Measurements from ENCODE around the gene LNPEP.
A peak's percentile ranks its signal among the peaks of the same experiment; 100 is the strongest.

LNPEP gene

DNA sequence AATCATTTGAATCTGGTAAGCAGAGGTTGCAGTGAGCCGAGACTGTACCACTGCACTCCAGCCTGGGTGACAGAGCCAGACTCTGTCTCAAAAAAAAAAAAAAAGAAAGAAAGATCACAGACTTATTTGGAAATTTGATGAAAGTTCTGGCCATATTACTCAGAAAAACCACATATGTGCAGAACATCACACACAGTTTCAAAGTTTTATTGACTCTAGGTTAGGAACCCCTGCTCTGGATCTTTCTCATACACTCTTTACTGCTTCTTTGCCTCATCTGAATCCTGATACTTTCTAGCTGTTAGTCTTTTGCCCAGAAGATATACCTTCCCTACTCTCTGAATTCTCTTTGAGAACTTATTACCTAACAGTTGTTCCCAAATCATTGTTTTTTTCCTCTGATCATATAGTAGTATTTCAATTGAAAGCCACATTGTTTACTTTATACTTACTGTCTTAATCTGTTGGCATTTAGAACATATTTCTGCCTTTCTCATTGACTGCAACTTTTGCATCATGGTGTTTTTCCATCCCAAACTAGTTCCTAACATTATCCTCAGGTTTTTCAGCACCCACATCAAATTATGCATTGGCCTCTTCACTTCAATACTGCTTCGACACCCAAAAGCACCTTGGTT, 68.7 kb downstream of the LNPEP start:
- DNase-seq = no peak

DNA sequence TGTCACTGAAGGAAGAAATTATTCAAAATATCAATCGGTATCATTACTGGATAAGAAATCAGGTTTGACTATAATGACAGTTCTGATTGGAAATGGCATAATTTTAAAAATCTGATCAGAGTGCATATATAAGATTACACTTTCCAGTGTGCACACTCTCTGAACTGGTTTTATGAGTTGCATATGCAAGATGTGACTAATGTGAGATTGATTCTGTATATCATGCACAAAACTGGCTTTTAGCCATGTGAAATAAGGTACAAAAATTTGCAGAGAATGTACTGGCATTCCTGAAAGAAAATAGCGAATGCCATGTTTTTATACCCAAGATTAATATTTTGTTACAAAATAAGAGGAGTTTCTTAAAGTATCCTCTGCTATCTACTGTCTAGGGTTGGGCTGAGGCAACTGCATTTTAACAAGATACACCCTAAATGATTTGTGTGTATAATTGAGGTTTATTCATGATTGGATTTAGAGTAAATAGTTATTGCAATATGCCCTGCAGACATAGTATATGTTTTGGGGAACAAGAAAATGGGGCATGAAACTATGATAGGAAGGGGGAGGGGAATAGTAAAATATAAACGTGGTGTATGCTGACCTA, 70.7 kb downstream of the LNPEP start:
- no peak for DNase-seq

DNA sequence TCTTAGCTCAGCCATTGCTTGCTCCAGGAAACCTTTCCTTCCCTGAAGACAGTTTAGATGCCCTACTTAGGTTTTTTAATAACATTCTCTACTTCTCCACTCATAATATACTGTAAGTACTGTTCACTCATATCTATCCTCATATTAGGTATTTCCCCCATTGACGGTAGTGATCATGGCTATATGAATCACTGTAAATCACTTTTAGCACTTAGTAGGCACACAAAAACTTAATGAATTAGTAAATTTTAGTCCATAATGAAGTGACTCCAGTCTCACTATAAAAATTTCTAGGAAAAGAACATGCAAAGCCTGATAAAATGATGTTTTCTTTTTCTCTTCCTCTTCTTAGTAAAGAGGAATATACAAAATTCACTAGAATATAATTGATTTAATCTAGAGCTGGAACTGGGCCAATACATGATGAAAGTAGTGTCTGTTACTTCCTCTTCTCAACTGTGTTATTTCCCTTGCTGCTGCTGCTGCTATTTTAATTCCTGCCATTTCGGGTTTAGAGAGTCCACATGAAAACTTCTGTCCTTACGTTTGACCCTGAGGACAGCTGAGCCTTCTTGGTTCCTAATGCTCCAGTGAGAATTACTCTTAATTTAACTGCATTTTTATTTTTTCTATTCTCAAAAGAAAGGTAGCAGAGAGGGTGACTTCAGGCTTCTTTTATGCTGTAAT, 73.5 kb downstream of the LNPEP start:
- no peak for DNase-seq

DNA sequence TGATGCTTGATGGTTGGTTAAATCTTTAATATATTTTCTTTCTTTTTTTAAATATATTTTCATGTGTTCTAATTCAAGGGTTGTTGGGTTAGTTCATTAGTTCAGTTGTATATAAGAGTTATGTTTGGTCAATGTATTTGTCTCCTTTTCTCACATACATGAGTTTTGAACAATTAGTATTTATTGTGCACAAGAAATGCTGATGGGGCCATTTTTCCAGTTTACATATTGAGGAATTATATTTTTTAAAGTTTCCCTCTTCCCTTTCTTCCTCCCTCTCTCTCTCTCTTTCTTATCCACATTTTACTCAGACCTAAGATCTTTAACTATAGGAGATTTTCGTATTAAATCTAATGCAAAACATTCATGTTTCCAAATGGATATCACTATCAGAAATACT, 74.0 kb downstream of the LNPEP start:
- no peak for DNase-seq

DNA sequence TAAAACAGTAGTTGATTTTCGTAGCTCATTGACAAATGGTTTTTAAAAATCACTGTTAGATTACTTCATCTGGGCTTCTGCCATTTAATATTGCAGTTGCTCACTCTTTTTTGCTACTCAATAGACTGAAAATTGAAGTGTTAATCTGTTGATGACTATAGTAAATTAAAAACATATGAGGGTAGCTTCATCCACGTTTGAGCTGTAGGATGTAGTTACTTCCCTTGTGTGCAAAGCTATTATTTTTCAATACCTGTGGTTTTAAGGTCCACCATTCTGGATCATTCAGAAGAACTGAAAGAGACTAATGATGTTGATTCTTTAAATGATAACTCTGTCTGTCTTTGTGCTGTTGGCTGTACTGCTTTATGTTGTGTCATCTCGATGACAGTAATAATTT, 74.7 kb downstream of the LNPEP start:
- DNase-seq = no peak

DNA sequence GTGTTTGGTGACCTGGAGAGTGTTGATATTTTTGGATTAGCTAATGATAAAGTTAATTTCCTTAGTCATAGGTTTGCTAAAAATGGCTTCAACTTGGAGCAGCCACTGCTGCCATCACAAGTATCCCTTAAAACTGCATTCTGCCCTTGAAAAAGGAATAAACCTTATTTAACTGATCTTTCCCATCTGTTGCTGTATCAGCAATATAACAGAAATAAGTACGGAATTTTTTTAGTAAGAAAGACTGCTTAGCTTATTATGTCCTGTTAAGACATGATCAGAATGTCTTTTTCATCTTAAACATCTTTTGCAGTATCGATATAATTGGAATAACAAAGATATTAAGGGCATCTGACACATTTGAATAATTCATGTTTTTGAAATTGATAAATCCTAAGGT, 75.7 kb downstream of the LNPEP start:
- DNase-seq = no peak

DNA sequence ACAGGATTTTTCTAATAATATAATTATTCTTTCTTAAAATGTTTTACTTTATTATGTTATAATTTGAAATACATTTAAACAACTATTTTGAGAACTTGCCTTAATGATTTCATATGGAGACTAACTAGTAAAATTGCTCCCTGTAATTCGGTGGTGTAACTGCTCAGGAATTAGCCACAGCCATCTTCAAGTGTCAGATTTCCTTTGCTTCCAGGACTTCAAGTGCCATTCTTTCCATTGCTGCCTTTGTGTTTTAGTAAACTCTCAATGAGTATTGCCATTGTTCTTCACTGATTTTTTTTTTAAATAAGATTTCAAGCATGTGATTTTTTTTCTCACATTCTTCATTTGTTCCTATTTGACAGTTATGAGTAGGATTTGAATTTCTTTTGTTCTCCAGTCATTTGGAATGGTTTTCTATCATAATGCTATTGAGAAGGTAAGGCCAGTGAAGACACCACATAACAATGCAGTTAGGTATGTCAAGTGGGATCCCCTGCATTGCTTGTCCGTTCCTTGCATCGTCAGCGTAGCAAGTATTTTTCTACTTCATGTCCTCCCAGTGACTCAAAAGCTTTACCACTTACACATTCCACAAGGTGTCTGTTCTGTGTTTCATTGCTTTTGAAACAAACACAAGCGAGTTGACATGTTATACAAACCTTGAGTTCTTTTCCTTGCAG, 83.7 kb downstream of the LNPEP start:
- DNase-seq = no peak

DNA sequence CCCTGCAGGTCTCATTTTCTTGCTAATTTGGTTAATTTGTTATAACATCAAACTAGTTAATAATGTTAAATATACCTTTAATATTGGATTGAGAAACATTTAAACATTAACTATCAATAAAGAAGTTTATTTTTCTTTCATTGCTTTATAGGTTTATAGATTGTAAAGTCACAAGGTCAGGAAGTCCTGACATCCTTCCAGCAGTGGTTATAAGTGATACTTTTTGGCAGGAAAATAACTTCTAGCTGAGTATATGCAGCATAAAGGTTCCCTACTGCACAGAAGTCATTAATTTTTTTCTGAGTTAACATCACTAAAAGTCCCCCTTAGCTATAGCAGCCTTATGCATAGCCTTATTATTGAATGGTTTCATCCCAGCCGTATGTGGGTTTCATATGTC, 85.5 kb downstream of the LNPEP start:
- DNase-seq = no peak

DNA sequence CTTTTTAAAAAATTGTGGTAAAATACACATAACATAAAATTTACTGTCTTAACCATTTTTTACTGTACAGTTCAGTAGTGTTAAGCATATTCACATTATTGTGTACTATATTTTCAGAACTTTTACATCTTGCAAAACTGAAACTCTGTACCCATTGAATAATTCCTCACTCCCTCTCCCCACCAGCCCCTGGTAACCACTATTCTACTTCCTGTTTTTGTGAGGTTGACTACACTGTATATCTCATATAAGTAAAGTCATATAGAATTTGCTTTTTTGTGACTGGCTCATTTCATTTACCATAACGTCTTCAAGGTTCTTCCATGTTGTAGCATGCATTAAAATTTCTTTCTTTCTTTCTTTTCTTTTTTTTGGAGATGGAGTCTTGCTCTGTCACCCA, 87.0 kb downstream of the LNPEP start:
- DNase-seq = no peak

DNA sequence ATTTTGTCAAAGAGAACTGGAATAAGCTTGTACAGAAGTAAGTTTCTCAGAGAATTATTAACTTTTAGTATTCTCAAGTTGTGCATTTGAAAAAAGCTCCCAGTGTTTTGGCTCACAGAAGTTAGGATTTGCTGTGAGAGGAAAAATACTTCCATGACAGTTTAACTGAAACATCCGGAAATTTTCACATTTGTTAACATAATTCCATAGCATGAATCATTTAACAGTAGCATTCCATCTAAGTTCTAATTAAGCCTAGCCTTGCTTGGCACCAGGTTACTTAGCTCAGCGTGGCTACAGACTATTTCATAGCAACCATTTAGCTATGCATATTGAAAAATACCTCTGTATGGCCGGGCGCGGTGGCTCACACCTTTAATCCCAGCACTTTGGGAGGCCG, 90.8 kb downstream of the LNPEP start:
- no peak for DNase-seq

DNA sequence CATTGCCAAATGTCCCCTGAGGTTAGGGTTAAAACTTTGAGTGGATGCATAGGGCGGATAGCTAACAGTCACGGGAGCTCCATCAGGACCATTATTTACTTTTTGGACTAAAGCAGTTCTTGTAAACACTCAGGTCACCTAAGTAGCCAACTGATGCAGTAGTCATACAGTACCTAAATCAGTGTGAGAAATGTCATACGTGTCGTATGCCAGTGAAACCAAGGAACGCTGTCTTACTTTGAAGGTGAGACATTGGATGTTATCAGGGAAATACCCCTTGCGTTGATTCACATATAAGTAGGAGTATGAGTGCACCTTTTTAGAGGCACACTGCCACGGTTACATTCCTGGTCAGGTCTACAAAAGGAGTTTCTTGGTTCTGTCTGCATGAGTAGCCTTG, 101.9 kb downstream of the LNPEP start:
- no peak for DNase-seq

DNA sequence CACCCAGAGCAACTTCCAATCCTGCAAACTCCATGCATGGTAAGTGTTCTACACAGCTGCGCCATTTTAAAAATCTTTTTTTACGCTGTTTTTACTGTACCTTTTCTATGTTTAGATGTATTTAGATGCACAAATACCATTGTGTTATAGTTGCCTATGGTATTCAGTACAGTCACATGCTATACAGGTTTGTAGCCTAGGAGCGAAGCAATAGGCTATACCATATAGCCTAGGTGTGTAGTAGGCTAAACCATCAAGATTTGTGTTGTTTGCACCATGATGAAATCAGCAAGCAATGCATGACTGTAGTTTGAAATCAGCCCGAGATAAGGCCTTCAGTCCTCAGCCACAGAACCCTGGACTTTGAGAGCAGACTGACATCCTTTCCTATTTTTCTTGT, 105.4 kb downstream of the LNPEP start:
- DNase-seq = no peak

DNA sequence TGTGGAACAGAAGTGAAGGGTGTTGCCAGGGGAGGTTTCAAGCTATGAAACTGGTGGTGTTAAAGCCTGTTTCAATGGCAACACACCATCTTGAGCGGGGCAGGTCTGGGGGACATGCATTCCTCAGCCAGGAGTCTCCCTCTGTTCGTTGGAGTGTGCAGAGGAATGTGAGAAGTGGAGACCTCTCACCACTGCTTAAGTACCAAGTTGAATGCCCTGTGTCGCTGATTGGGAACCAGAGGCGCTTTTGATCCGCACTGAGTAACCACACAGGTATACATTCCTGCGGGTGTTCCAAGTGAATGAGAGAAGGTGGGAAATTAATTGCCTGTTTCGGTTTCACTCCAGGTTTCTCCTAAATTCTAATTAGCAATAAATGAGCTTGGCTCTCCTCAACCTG, 107.1 kb downstream of the LNPEP start:
- DNase-seq = no peak

DNA sequence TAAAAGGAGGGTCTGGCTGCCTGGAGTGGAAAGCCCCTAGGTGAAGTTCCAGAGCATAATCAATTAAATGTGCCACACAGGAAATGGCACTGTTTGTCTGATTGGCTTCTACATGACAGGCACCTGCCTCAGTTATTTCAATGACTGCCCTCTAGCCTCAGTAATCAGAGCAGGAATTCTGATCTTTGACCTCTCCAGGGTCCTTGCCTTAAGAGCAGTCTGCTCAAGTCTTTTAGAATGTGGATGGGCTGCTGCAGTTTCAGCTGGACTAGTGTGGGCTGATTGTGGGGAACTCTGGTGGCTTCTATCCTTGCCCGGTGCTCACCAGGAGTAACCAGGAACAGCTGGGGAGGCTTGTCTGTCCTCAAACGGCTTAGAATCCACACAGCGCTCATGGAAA, 107.6 kb downstream of the LNPEP start:
- no peak for DNase-seq

DNA sequence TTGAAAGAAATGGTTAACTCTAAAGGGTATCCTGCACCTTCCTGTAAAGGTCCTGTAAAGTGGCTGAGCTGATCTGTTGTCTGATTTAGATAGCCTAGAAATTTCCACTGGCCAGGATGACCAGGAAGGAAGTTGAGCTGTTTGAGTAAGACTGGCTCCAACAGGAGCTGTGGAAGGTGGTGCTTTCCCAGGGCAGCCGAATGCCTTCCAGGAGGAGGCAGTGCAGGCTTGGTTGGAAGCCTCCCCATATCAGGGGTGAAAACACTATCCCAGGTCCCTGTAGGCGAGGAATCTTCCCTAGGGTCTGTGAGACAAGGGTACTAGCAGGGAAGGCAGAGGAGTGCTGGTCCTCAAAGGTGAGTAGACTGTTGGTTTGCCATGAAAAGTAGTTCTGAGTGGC, 108.2 kb downstream of the LNPEP start:
- peak; percentile 22 for DNase-seq

DNA sequence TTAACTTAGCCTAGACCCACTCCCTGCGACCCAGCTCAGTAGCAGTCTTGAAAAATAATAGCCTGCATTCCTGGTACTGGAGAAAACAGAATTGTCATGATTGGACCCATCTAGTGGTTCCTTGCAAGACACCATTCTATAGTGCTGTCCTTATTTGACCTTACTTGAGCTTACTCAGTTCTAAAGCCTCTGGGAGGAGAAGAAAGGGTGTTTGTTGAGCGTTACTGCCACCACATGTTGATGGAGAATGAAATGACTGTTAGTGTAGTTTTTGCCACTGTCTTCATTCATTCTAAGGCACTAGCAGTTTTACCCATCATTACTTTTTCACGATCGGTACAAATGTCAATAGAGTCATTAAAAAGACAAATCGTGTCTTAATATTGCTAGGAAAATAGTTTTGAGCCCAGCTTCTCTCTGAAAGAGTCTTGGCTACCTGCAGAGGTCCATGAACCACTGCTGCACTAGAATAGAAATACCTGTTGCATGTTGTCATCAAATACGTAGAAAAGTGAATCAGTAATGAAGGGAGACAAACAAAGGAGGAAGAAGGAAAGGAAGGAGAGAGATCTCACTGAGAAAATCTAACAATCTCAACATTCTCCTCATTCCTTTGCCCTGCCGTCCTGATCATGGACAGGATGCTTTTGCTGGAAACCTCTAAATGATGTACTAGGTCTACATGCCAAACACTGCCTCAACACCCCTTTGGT, 110.5 kb downstream of the LNPEP start:
- peak; percentile 25 for DNase-seq

DNA sequence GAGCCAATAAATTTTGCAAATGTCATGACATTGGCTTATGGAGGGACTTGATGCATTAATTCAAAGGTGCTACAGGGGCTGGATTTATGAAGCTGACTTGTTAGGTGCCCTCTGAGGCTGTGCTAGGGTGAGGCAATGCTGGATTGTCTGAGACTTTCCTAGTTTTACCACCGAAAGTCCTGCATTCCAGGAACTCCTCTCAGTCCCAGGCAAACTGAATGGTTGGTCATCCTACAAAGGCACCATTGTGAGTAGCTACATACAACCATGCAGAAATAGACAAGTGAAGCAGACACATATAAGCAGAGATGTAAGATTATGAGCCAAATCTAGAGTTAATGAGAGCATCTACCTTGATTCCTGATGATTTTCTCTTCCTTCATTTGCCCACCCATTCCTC, 111.2 kb downstream of the LNPEP start:
- DNase-seq = no peak

DNA sequence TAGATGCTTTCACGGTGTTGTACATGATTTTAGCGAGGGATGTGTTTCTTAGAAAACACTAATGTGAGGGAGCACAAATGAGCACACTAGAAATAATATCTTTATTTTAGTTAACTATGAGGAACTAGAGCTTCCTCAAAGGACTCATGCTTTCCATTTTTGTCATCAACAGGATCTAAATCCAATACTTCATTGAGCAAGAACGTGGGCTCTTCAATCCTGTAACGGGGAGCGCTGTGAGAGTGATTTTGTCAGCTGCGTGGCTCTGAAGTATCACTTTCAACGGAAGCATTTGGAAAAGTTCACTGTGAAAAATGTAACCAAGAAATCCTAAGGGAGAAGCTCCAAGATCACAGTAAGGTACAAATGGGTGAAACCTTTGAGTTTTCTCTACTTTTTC, 113.3 kb downstream of the LNPEP start:
- DNase-seq = no peak

DNA sequence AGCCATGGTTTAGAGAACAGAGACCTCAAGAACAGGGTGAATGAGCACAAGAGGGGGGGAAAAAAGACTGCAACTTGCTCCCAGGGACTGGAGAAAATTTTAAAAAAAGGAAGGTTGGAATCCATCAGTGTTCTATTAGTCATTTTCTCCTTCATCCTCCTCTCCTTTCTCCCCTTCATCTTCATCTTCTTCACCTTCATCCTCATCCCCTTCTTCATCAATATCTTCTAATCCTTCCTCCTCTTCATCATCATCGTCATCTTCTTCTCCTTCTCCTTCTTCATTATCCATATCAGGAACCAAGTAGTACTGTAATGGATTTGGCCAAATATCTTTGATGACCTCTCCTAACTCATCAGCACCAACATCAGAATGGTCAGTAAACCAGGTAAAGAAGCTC, 120.4 kb downstream of the LNPEP start:
- no peak for DNase-seq

DNA sequence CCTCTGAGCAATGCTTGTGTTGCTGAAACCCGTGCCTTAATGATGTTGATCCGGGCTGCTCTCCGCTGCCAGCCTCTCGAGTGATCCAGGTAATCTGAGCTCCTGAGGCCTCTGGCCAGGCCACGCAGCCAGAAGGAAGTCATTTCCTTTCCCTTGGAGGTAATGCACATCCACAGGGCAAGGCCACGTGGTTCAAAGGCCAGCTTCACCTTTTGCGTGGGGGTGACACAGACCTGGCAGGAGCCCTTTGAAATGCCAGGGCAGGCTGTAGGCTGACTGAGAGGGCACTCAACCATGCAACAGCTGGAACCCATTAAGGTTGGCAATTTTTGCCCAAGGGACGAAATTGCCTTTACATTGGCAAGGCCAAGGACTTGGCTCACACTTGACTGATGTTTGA, 126.2 kb downstream of the LNPEP start:
- DNase-seq = no peak

DNA sequence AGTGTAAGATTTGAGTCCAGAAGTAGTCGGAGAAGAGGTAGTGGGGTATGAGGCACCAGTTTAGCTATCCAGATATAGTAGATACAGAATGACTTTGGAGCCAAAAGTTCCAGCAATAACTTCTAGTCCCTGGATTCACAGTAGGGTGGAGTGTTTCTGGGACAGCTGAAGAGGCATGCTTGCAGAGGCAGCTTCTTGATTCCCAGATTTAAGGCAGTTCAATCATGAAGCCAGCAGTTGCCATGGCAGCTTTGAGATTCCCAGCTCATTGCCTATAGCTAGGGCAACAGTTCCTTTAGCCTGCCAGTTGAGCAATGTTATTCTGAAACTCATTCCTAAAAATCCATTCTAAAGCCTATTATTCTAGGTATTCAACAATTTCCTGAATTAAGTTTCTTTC, 127.4 kb downstream of the LNPEP start:
- no peak for DNase-seq

DNA sequence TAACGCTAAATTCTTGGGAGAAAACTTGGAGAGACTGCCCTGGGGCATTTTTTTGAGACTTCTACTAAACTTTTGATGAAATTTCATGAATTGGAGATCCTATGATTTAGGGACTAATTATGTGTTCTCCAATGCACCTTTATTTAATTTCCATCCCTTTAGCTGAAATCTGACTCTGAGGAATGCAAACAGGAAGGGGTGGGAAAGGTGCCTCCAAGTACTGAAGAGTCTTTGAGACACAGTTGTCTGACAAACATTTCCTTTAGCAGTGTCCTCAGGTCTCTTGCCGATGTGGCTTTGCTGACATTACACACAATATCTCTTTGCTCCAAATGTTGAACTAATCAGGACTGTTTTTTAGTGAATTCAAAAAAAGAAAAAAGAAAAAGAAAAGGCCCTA, 129.6 kb downstream of the LNPEP start:
- no peak for DNase-seq

DNA sequence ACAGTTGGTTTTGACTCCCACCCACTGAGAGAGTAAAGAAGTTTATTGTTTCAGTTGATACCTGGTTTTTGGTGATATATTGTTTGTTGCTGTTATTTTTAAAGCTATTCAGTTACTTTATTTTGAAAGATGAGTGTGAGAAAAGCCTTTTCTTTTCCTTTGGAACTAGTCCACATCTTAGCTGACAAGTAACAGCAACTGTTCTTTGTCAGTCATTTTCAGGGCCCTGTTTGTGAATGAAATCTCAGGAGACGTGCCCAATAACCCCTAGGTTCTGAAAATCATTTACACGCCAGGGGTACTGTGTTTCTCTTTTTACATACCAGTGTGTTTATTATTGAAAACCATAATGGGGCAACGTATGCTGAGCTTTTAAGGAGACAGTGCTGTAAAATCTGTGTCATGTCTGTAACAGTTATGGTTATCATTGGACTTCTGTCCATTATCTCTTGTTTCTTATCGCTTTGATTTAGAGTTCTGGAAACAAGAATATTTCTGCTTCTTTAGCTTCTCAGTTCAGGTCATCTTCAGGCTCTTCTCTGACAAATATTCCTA, 131.5 kb downstream of the LNPEP start:
- no peak for DNase-seq
